GM18505 (cell line): ENCODE measurements around the gene DAB1.

Experiments used
- ATAC-seq: cut with Tn5 transposase; IDR thresholded peaks from one replicate; pipeline ENCODE4 v1.9.1; 2021; ENCODE audit not compliant: unreplicated experiment
- POLR2A ChIP-seq: IDR thresholded peaks from 4 replicates; pipeline ENCODE4 v1.6.1; 2011; ENCODE audit warnings: borderline replicate concordance; ENCODE audit not compliant: insufficient read depth, insufficient read length; ENCODE audit errors: extremely low read depth

DAB1 gene

DNA sequence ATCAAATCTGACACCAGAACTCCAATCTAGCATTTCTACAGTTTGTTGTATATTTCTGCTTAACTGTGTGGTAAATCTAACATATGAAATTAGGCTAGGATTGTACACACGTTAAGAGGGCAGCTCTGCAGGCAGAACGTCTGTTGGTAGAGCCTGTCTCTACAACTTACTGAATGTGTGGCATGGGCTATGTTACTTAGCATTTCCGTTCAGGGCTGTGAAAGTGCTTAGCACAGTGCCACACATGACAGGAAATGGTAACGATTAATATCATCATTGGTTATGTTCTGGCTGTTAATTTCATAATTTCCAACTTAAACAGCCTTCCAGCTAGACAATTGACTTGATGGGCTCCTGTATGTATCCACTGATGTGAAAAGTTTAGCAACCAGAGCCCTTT is 448.4 kb downstream of the DAB1 start:
- no peak for ATAC-seq

DNA sequence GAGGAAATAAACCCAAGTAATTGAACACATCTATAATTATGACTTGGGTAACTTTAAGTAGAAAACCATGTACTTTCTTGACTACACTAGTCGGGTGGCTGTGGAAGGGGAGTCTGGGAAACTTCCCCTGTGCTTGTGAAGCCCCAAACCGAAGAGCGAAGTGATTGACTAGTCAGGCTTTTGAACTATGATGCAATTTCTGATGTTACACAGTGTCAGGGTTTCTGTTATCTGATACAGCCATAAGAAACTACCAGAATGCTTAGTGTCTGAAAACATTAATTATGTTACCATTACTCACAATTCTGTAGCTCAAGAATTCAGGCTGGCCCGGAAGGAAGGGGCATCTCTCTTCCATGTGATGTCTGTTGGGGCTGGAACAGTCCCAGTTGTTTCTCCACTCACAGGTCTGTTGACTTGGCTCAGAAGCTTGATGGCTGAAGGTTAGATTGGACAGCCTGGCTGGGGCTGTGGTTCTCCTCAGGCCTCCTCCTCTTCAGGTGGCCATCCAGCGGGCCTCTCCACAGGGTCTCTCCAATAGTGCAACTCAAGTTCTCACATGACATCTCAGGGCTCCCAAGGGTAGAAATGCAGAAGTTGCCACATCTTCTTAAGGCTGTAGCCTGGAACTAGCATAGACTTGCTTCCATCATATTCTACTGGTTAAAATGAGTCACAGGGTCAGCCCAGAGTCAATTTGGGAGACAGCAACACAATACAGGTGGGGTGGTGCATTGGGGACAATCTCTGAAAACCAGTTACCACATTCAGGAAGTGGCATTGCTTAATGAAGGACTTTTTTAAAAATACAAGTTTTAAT is 449.7 kb downstream of the DAB1 start:
- ATAC-seq = no peak
- TF ChIP-seq POLR2A = no peak

More for the DNA sequence above, 448.4 kb downstream of the DAB1 start:
- TF ChIP-seq POLR2A = no peak

DNA sequence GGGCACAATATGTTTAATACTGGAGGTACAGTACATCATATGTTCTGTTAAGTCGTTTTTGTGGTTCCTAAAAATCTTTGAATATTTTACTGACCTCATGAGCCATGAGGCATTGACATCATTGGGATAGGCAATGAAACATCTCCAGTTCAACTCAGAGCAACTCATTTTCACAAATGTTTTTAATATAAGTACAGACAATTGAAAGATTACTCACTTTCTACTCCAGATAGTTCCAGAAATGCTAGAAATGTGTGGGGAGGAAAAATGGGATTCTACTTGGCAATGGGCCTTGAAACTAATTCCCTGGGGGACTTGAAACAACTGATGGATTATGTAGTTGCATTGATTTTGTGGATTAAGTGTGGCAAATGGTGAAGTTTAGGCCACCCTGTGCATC is 450.9 kb downstream of the DAB1 start:
- no peak for TF ChIP-seq POLR2A
- ATAC-seq = no peak

DNA sequence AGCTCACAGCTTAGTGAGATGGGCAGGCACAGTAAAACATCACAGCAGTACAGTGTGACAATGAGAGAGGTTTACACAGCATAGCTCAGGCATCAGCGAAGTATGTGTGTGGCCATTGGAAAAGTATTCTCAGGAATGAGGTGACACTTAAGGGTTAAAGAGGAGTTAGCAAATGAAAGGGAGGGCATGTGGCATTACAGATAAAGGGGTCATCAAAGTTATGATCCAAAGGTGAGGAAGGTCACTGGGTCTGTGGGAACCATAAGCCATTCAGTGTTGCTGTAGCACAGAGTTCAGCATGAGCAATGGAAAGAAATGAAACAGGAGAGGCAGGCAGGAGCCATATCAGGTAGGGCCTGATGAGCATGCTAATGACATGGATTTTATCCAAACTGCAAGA is 453.6 kb downstream of the DAB1 start:
- no peak for ATAC-seq
- TF ChIP-seq POLR2A = no peak

DNA sequence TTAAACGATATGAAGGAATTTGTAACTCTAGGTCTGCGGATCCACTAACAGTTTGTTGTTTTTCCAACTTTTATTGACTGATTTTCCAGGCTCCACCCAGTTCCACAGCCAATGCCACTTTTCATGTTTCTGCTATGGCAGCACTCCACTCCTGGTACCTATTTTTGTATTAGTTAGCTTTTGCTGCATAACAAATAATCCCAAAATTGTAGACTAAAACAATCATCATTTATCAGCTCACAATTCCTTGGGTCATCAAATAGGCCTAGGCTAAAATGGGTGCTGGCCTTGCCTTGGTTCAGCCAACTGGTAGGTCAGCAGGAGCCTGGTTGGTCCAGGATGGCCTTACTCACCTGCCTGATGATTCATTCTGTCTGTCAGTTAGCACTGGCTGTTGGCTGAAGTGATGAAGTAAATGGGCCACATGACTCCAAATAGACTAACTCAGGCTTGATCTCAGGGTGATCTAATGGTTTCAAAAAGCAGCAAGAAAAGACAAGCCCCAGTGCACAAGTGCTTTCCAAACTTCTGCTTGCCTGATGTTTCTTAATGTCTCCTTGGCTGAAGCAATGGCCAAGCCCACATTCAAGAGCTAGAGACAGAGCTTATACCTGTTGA is 454.9 kb downstream of the DAB1 start:
- no peak for ATAC-seq
- TF ChIP-seq POLR2A = no peak

DNA sequence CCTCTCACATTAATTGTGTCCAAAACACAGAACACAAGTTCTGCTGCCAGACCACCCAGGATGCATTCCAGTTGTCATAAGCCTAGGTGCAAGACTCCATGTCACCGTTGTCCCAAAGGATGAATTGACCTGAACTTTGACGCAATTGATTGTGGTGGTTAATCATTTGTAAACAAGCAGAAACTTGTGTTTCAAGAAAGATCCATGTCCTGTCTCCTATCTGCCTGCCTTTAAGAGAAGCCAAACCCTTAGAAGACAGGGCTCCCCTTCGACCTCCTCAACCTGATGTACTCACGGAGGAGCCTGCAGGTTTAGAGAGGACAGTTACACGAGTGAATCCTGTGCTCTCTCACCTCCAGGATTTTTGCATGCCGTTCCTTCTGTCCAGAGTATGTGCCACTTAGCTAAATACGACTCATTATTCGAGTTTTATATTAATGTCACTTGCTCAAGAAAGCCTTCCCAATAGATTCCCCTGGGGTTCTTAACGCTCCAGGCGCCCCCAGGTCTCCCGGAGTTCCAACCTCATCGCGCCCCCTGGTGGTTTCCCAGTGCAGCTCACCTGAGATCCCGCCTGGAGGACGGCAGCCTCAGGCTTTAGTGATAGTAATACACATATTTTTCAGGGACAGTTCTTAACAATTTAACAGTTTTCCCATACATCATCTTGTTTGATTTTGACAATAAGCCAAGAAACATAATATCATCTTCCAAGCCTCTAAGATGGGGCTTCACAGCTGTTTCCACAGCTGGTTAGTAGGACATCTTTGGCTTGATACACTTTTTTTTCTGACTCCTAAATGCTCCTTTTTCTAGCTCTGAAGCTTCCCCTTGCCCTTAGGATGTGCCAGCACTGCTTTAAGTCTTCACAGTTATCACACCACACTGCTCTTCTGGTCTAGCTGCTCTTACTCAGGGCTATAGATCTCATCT is 455.7 kb downstream of the DAB1 start:
- no peak for TF ChIP-seq POLR2A
- ATAC-seq = no peak

DNA sequence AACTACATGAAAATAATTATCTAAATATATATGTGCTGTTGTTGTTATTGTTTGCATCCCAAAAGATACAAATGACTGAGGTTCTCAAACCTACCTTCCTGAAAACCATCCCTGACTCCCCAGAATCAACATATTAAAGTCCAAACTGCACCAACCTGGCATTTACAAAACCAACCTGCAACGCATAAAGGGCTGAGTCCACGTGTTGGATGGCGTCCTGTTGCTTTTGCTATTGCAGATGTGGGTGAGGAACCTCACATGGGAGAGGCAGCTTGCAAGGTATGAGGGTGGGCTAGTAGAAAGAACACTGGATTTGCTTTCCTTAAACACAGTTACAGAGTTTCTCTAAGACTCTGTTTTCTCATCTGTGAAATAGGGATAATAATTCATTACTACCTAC is 456.5 kb downstream of the DAB1 start:
- no peak for TF ChIP-seq POLR2A
- no peak for ATAC-seq

DNA sequence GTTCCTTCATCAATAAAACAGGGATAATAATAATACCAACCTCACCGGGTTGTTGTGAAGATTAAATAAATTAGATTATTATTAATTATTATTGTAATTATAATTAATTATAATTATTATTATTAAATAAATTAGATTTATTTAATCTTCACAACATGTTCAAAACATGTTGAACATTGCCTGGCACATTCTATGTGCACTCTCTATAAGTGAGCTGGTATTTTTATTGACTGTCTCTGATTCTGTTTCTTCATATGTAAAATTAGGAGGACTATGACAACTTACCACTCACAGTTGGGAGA is 457.2 kb downstream of the DAB1 start:
- ATAC-seq = no peak
- TF ChIP-seq POLR2A = no peak

DNA sequence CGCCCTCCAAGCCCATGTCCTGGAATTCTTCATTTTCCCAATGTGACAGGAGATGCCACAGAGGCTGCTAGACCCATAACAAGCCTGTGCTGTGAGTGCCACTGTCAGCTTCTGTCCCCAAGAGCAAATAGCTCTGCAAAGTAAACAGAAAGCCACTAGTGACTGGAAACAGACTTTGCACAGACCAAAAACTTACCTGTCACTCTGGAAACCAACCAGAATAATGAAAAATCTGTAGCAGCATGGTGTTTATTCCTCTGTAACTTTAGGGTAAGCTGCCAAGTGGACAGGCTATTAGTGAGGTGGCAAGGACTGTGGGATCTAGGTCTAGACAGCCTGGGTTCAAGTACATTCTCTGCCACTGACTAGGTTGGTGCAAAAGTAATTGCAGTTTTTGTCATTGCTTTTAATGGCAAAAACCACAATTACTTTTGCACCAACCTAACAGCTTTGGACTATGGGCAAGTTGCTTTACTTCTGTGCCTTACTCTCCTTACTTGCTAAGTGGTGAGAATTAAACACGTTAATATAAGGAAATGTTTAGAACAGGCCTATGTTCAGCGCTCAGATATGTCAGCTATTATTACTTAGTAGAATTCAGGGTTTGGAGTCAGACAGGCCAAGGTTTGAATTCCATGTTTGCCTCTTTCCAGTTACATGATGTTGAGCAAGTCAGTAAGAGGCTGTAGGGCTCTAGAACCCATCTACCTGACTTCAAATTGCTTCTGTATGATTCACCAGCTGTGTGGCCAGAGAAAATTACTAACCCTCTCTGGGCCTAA is 457.8 kb downstream of the DAB1 start, which contains the start of gene C8B:
Gene C8B (minus strand): TSS at position 100 of the 782 bp plus-strand sequence. CDS start 67 bp downstream, at position 33.
- no peak for ATAC-seq
- TF ChIP-seq POLR2A = no peak

DNA sequence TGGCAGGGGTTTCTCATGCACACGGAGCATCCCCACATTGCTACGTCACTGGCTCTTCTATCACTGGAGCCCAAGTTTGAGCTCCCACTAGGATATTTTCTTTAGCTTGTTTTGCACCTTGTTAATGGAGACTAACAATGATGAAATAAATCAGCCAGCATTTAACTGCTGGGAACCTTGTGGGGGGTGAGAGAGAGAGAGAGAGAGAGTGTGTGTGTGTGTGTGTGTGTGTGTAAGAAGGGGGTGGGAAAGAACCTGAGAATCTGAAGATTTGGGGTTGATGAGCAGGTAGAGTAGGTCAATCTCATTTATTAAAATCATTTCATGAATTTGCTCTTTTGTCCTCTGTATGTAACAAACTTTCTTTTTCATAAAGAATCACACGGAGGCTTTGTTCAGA is 458.7 kb downstream of the DAB1 start:
- no peak for TF ChIP-seq POLR2A
- no peak for ATAC-seq

DNA sequence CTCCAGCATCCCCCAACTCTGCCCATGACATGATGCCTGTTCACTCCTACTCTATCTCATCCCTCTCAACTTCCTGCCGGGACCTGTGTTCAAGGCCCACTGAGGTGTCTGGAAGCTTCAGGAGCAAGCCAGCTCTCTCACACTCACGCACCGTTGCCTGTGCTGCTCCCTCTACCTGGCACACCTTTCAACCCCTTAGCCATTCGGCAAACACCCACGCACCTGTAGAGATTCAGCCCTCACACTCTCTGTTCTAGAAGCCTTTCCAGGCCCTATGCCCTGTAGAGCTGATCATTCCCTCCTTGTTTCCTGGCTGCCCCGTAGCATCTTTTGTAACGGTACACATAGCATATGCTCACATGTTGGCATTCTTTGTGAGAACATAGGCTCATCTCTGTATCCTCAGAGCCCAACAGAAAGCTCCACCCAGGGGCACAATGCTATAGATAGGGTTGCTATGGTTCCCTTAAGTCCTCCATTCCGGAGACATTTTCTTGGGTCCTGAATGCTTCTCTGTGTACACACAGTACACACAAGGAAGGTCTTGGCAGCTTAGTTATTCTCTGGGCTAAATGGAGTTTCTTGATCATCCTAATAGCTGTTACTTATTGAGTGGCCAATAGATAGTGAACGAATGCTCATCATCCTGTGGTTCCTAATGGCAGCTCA is 459.4 kb downstream of the DAB1 start:
- TF ChIP-seq POLR2A = no peak
- ATAC-seq = no peak

DNA sequence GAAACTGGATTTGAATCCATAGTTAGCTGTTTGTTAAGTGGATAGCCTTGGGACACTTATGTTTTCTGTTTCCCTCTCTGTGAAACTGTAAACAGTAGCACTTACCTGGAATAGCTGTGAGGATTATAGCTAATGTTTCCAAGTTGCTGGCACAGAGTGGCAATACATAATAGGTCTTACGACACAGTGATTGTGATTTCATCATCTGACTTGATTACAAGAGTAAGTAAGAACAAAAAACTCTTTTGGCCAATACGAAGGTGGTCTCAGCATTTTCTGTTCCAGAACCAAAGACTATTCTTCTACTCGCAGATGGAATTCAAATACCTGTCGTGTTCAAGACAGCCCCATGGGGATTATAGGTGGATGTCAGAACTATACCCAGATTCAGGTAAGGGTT is 460.2 kb downstream of the DAB1 start:
- ATAC-seq = no peak

DNA sequence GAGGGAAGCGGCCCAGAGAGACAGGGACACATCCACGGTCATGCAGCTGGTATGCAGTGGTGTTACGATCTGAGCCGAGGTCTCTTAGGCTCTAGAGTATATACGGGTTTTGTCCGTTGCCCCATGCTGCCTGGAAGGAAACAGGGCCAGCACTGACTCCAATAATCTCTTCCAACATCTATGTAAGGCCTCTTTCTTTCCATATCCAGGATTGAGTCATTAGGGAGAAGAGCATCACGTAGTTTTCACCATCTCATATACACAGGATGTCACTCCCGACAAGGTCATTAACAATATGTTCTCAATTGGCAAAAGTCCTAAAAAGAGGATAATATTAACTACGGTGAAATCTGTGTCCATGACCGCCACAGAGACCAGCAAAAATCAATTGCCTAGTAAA is 462.4 kb downstream of the DAB1 start:
- no peak for TF ChIP-seq POLR2A

More for the DNA sequence above, 460.2 kb downstream of the DAB1 start:
- TF ChIP-seq POLR2A = no peak

DNA sequence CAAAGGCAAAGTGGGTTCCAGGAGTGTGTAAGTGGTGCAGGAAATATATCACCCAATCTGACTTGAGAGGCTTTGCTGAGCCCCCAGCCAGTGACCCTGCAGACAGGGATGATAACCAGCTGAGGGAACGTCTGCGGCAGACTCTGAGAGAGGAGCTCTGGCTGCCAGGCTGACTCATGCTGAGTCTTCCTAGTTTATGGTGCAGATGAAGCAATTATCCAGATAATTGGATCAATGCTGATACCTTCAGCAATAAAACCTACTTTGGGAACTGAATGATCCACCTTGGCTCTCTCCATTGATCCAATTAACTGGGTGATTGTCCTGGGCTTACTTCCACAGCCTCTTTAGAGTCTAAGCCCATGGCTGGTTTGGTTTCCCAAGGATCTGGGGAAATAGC is 465.3 kb downstream of the DAB1 start:
- no peak for ATAC-seq
- TF ChIP-seq POLR2A = no peak

More for the DNA sequence above, 462.4 kb downstream of the DAB1 start:
- no peak for ATAC-seq
